Measurements from ENCODE around the gene HSF5. TPM values are rescaled to one million over a fixed set of nuclear protein-coding genes. Genes with fewer than 3 reads are reported as not detected.

Gene HSF5
- total and polyA plus RNA-seq, 4 donors: not detected

- Histone ChIP-seq H3K4me3 (ENCODE audit: low read length in 2 of 2) (peak overlapping the region; percentile 69 to 78), H3K9me3 (ENCODE audit: control insufficient read depth, low read length) (no peaks in the 10 kb centered on the region), H3K36me3 (ENCODE audit: control insufficient read depth in 1 of 2, insufficient read depth in 2 of 2, low read length in 1 of 2) (no peaks in the 10 kb centered on the region), H3K27me3 (ENCODE audit: control insufficient read depth in 1 of 2, insufficient read depth in 2 of 2, low read length in 1 of 2) (no peaks in the 10 kb centered on the region), H3K27ac (ENCODE audit: low read depth in 1 of 2, low read length in 2 of 2) (peak overlapping the region in 1 of 2 donors; percentile 65), H3K4me1 (ENCODE audit: control insufficient read depth in 1 of 2, insufficient read depth in 2 of 2, low read length in 2 of 2) (no peaks in the 10 kb centered on the region)
- ATAC-seq (ENCODE audit: low FRiP score) (peak; percentile 84), DNase-seq (peak; percentile 72 to 88)
- intact Hi-C loops (cut with DNase I): loop anchor here in 1 of 2 donors (5.0 kb wide), 1 partner anchor 100 kb away; no protein-coding TSS in a partner anchor
- 1 to 2% methylated on average over 61 to 82 of the region's 82 CpGs for WGBS, 2 donors
Observed at GRCh38 chr17:58531661-58532554, 43.7 kb upstream of the HSF5 start.

- H3K36me3 ChIP-seq (ENCODE audit: control insufficient read depth in 1 of 2, insufficient read depth in 2 of 2, low read length in 1 of 2): no peaks in the 10 kb centered on the region
- no peaks in the 10 kb centered on the region for H3K27me3 ChIP-seq (ENCODE audit: control insufficient read depth in 1 of 2, insufficient read depth in 2 of 2, low read length in 1 of 2)
- ATAC-seq (ENCODE audit: low FRiP score) (no peak), DNase-seq (no peak)
- intact Hi-C loops (cut with DNase I): loop anchor here in 1 of 2 donors (5.0 kb wide), 1 partner anchor 101 kb away; no protein-coding TSS in a partner anchor
- H3K27ac ChIP-seq (ENCODE audit: low read depth in 1 of 2, low read length in 2 of 2): peak overlapping the region in 1 of 2 donors; percentile 65
- no peaks in the 10 kb centered on the region for H3K9me3 ChIP-seq (ENCODE audit: control insufficient read depth, low read length)
- H3K4me3 ChIP-seq (ENCODE audit: low read length in 2 of 2): peak overlapping the region; percentile 69 to 78
- 34 to 39% methylated on average over 3 of the region's 3 CpGs for WGBS, 2 donors
- no peaks in the 10 kb centered on the region for H3K4me1 ChIP-seq (ENCODE audit: control insufficient read depth in 1 of 2, insufficient read depth in 2 of 2, low read length in 2 of 2)
Observed at GRCh38 chr17:58531122-58531521, 42.9 kb upstream of the HSF5 start.

- Histone ChIP-seq H3K36me3 (ENCODE audit: control insufficient read depth in 1 of 2, insufficient read depth in 2 of 2, low read length in 1 of 2) (no peaks in the 10 kb centered on the region), H3K4me3 (ENCODE audit: low read length in 2 of 2) (no peak overlapping the region), H3K4me1 (ENCODE audit: control insufficient read depth in 1 of 2, insufficient read depth in 2 of 2, low read length in 2 of 2) (no peaks in the 10 kb centered on the region), H3K27me3 (ENCODE audit: control insufficient read depth in 1 of 2, insufficient read depth in 2 of 2, low read length in 1 of 2) (no peaks in the 10 kb centered on the region), H3K9me3 (ENCODE audit: control insufficient read depth, low read length) (no peaks in the 10 kb centered on the region), H3K27ac (ENCODE audit: low read depth in 1 of 2, low read length in 2 of 2) (no peak overlapping the region)
- ATAC-seq (ENCODE audit: low FRiP score): no peak
- 78 to 86% methylated on average over 2 of the region's 2 CpGs for WGBS, 2 donors
- DNase-seq: no peak
- intact Hi-C loops (cut with DNase I): loop anchor here in 1 of 2 donors (5.0 kb wide), 1 partner anchor 102 kb away; no protein-coding TSS in a partner anchor
Observed at GRCh38 chr17:58530655-58531054, 42.4 kb upstream of the HSF5 start.

- WGBS, 2 donors: 38 to 49% methylated on average over 1 of the region's 1 CpG
- intact Hi-C loops (cut with DNase I): loop anchor here in 1 of 2 donors (5.0 kb wide), 1 partner anchor 48 kb away; no protein-coding TSS in a partner anchor
- H3K4me1 ChIP-seq (ENCODE audit: control insufficient read depth in 1 of 2, insufficient read depth in 2 of 2, low read length in 2 of 2): no peaks in the 10 kb centered on the region
Observed at GRCh38 chr17:58529275-58529674, 41.1 kb upstream of the HSF5 start.

GRCh38 chr17:58528443-58528842 is 40.2 kb upstream of the HSF5 start:
- intact Hi-C loops (cut with DNase I): loop anchor here in 1 of 2 donors (5.0 kb wide), 1 partner anchor 49 kb away; no protein-coding TSS in a partner anchor
- no peaks in the 10 kb centered on the region for H3K27me3 ChIP-seq (ENCODE audit: control insufficient read depth in 1 of 2, insufficient read depth in 2 of 2, low read length in 1 of 2)
- no peak overlapping the region for H3K4me3 ChIP-seq (ENCODE audit: low read length in 2 of 2)
- DNase-seq: no peak
- no peaks in the 10 kb centered on the region for H3K9me3 ChIP-seq (ENCODE audit: control insufficient read depth, low read length)
- no peak for ATAC-seq (ENCODE audit: low FRiP score)
- no peaks in the 10 kb centered on the region for H3K4me1 ChIP-seq (ENCODE audit: control insufficient read depth in 1 of 2, insufficient read depth in 2 of 2, low read length in 2 of 2)
- H3K27ac ChIP-seq (ENCODE audit: low read depth in 1 of 2, low read length in 2 of 2): no peak overlapping the region
- WGBS, 2 donors: 25 to 30% methylated on average over 3 of the region's 3 CpGs
- no peaks in the 10 kb centered on the region for H3K36me3 ChIP-seq (ENCODE audit: control insufficient read depth in 1 of 2, insufficient read depth in 2 of 2, low read length in 1 of 2)

More at GRCh38 chr17:58529275-58529674, 41.1 kb upstream of the HSF5 start:
- Histone ChIP-seq H3K4me3 (ENCODE audit: low read length in 2 of 2) (no peak overlapping the region), H3K27me3 (ENCODE audit: control insufficient read depth in 1 of 2, insufficient read depth in 2 of 2, low read length in 1 of 2) (no peaks in the 10 kb centered on the region), H3K27ac (ENCODE audit: low read depth in 1 of 2, low read length in 2 of 2) (no peak overlapping the region), H3K9me3 (ENCODE audit: control insufficient read depth, low read length) (no peaks in the 10 kb centered on the region), H3K36me3 (ENCODE audit: control insufficient read depth in 1 of 2, insufficient read depth in 2 of 2, low read length in 1 of 2) (no peaks in the 10 kb centered on the region)
- no peak for DNase-seq
- no peak for ATAC-seq (ENCODE audit: low FRiP score)

GRCh38 chr17:58527949-58528348 is 39.7 kb upstream of the HSF5 start:
- Histone ChIP-seq H3K4me1 (ENCODE audit: control insufficient read depth in 1 of 2, insufficient read depth in 2 of 2, low read length in 2 of 2) (no peaks in the 10 kb centered on the region), H3K9me3 (ENCODE audit: control insufficient read depth, low read length) (no peaks in the 10 kb centered on the region), H3K27ac (ENCODE audit: low read depth in 1 of 2, low read length in 2 of 2) (no peak overlapping the region), H3K4me3 (ENCODE audit: low read length in 2 of 2) (no peak overlapping the region), H3K27me3 (ENCODE audit: control insufficient read depth in 1 of 2, insufficient read depth in 2 of 2, low read length in 1 of 2) (no peaks in the 10 kb centered on the region), H3K36me3 (ENCODE audit: control insufficient read depth in 1 of 2, insufficient read depth in 2 of 2, low read length in 1 of 2) (no peaks in the 10 kb centered on the region)
- WGBS, 2 donors: 40% methylated on average over 3 of the region's 3 CpGs
- intact Hi-C loops (cut with DNase I): loop anchor here in 1 of 2 donors (5.0 kb wide), 1 partner anchor 49 kb away; no protein-coding TSS in a partner anchor
- DNase-seq (no peak), ATAC-seq (ENCODE audit: low FRiP score) (peak; percentile 12)

- Histone ChIP-seq H3K36me3 (ENCODE audit: control insufficient read depth in 1 of 2, insufficient read depth in 2 of 2, low read length in 1 of 2) (no peaks in the 10 kb centered on the region), H3K27me3 (ENCODE audit: control insufficient read depth in 1 of 2, insufficient read depth in 2 of 2, low read length in 1 of 2) (no peaks in the 10 kb centered on the region), H3K27ac (ENCODE audit: low read depth in 1 of 2, low read length in 2 of 2) (peak overlapping the region in 1 of 2 donors; percentile 25), H3K4me3 (ENCODE audit: low read length in 2 of 2) (no peak overlapping the region), H3K9me3 (ENCODE audit: control insufficient read depth, low read length) (no peaks in the 10 kb centered on the region), H3K4me1 (ENCODE audit: control insufficient read depth in 1 of 2, insufficient read depth in 2 of 2, low read length in 2 of 2) (no peaks in the 10 kb centered on the region)
- intact Hi-C loops (cut with DNase I): loop anchor here in 1 of 2 donors (5.0 kb wide), 1 partner anchor 50 kb away; no protein-coding TSS in a partner anchor
- DNase-seq: no peak
- WGBS, 2 donors: 92 to 96% methylated on average over 2 of the region's 2 CpGs
- no peak for ATAC-seq (ENCODE audit: low FRiP score)
Observed at GRCh38 chr17:58527306-58527705, 39.1 kb upstream of the HSF5 start.

- Histone ChIP-seq H3K9me3 (ENCODE audit: control insufficient read depth, low read length) (no peaks in the 10 kb centered on the region), H3K4me1 (ENCODE audit: control insufficient read depth in 1 of 2, insufficient read depth in 2 of 2, low read length in 2 of 2) (no peaks in the 10 kb centered on the region), H3K27me3 (ENCODE audit: control insufficient read depth in 1 of 2, insufficient read depth in 2 of 2, low read length in 1 of 2) (no peaks in the 10 kb centered on the region), H3K36me3 (ENCODE audit: control insufficient read depth in 1 of 2, insufficient read depth in 2 of 2, low read length in 1 of 2) (no peaks in the 10 kb centered on the region), H3K27ac (ENCODE audit: low read depth in 1 of 2, low read length in 2 of 2) (peak overlapping the region in 1 of 2 donors; percentile 62), H3K4me3 (ENCODE audit: low read length in 2 of 2) (no peak overlapping the region)
- 30 to 31% methylated on average over 3 of the region's 3 CpGs for WGBS, 2 donors
- intact Hi-C loops (cut with DNase I): loop anchor here in 1 of 2 donors (5.0 kb wide), 1 partner anchor 52 kb away; no protein-coding TSS in a partner anchor
- DNase-seq (peak; percentile 85 to 89), ATAC-seq (ENCODE audit: low FRiP score) (peak; percentile 75)
Observed at GRCh38 chr17:58525239-58525638, 37.0 kb upstream of the HSF5 start.

Measured in aorta (tissue), 5 donors.